ENCODE data around the gene RFX4.

The RFX4 gene

DNA sequence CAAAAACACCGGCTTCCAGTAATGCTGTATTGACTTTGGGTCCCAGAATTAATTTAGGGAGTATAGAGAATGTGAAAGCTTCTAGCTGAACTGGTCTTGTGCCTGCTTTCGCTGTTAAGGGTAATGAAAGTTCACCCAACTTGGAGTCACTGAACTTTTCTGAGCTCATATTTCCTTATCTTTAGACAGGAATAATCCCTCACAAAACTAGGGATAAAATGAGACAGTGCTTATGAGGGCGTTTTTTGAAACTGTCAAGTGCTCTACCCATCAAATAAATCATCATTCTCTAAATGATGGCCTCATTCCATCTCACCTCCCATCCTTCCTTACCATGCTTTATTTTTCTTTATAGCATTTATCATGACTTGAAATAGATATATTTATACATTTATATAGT, 74.7 kb downstream of the RFX4 start:
- H3K9me3 ChIP-seq (ENCODE audit: control insufficient read depth in 5 of 5, low read length in 5 of 5), result peaks cover 0 to 12% (median 7%) of the 10 kb centered on the region in 5 donors
- no peak overlapping the region for H3K27ac ChIP-seq (ENCODE audit: low read depth, low read length)
- H3K36me3 ChIP-seq (ENCODE audit: control insufficient read depth in 5 of 5, insufficient read depth in 5 of 5, low read length in 5 of 5), result no peaks in the 10 kb centered on the region
- no peaks in the 10 kb centered on the region for H3K27me3 ChIP-seq (ENCODE audit: control insufficient read depth in 5 of 5, insufficient read depth in 4 of 5, low read length in 5 of 5)
- no peak overlapping the region for H3K9ac ChIP-seq (ENCODE audit: low read length in 5 of 5)
- no peak overlapping the region for H3K4me3 ChIP-seq (ENCODE audit: low read depth in 1 of 5, low read length in 5 of 5)
- no peaks in the 10 kb centered on the region for H3K4me1 ChIP-seq (ENCODE audit: control insufficient read depth in 5 of 5, insufficient read depth in 5 of 5, low read length in 5 of 5)

DNA sequence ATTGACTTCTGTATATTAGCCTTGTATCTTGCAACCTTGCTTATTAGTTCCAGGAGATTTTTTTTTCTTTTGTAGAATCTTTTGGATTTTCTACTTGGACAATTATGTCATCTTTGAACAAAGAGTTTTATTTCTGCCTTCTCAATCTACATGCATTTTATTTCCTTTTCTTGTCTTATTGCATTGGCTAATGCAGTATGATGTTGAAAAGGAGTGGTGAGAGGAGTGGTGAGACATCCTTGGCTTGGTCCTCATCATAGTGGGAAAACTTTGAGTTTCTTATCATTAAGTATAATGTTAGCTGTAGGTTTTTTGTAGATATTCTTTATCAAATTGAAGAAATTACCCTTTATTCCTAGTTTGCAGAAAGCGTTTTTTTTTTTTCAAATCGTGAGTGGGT, 80.6 kb downstream of the RFX4 start:
- H3K9me3 ChIP-seq (ENCODE audit: control insufficient read depth in 5 of 5, low read length in 5 of 5), result peaks cover 8 to 23% (median 15%) of the 10 kb centered on the region in 5 donors
- H3K27me3 ChIP-seq (ENCODE audit: control insufficient read depth in 5 of 5, insufficient read depth in 4 of 5, low read length in 5 of 5), result no peaks in the 10 kb centered on the region
- H3K4me3 ChIP-seq (ENCODE audit: low read depth in 1 of 5, low read length in 5 of 5), result no peak overlapping the region
- no peak overlapping the region for H3K9ac ChIP-seq (ENCODE audit: low read length in 5 of 5)
- no peaks in the 10 kb centered on the region for H3K4me1 ChIP-seq (ENCODE audit: control insufficient read depth in 5 of 5, insufficient read depth in 5 of 5, low read length in 5 of 5)
- no peak overlapping the region for H3K27ac ChIP-seq (ENCODE audit: low read depth, low read length)
- no peaks in the 10 kb centered on the region for H3K36me3 ChIP-seq (ENCODE audit: control insufficient read depth in 5 of 5, insufficient read depth in 5 of 5, low read length in 5 of 5)

- H3K27me3 ChIP-seq (ENCODE audit: control insufficient read depth in 5 of 5, insufficient read depth in 4 of 5, low read length in 5 of 5), result peaks cover 0 to 4% (median 0%) of the 10 kb centered on the region in 5 donors
- no peaks in the 10 kb centered on the region for H3K36me3 ChIP-seq (ENCODE audit: control insufficient read depth in 5 of 5, insufficient read depth in 5 of 5, low read length in 5 of 5)
- no peak overlapping the region for H3K9ac ChIP-seq (ENCODE audit: low read length in 5 of 5)
- peaks cover 0 to 11% (median 5%) of the 10 kb centered on the region in 5 donors for H3K4me1 ChIP-seq (ENCODE audit: control insufficient read depth in 5 of 5, insufficient read depth in 5 of 5, low read length in 5 of 5)
- H3K27ac ChIP-seq (ENCODE audit: low read depth, low read length), result no peak overlapping the region
- peaks cover 0 to 4% (median 0%) of the 10 kb centered on the region in 5 donors for H3K9me3 ChIP-seq (ENCODE audit: control insufficient read depth in 5 of 5, low read length in 5 of 5)
- no peak overlapping the region for H3K4me3 ChIP-seq (ENCODE audit: low read depth in 1 of 5, low read length in 5 of 5)
Observed at GRCh38 chr12:106669216-106669615, 86.4 kb downstream of the RFX4 start.

GRCh38 chr12:106670131-106670530, 87.3 kb downstream of the RFX4 start:
- Histone ChIP-seq H3K4me3 (ENCODE audit: low read depth in 1 of 5, low read length in 5 of 5) (no peak overlapping the region), H3K4me1 (ENCODE audit: control insufficient read depth in 5 of 5, insufficient read depth in 5 of 5, low read length in 5 of 5) (peaks cover 0 to 11% (median 5%) of the 10 kb centered on the region in 5 donors), H3K9me3 (ENCODE audit: control insufficient read depth in 5 of 5, low read length in 5 of 5) (no peaks in the 10 kb centered on the region), H3K27ac (ENCODE audit: low read depth, low read length) (no peak overlapping the region), H3K36me3 (ENCODE audit: control insufficient read depth in 5 of 5, insufficient read depth in 5 of 5, low read length in 5 of 5) (no peaks in the 10 kb centered on the region), H3K9ac (ENCODE audit: low read length in 5 of 5) (no peak overlapping the region), H3K27me3 (ENCODE audit: control insufficient read depth in 5 of 5, insufficient read depth in 4 of 5, low read length in 5 of 5) (peaks cover 0 to 4% (median 0%) of the 10 kb centered on the region in 5 donors)

DNA sequence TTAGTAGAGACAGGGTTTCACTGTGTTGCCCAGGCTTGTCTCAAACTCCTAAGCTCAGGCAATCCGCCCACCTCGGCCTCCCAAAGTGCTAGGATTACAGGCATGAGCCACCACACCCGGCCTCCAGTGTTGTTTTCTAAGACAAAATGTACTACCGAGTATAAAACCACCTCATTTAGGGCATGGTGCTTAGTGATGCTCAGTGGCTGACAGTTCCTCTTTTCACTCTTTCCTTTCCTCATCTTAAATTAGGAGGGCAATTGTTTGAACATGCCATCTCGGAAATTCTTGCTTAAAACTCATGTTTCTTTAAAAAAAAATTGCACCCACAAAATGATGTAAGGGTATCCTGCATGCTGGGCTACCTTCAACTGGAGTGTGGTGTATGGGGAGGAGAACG, 89.0 kb downstream of the RFX4 start:
- Histone ChIP-seq H3K9me3 (ENCODE audit: control insufficient read depth in 5 of 5, low read length in 5 of 5) (no peaks in the 10 kb centered on the region), H3K4me1 (ENCODE audit: control insufficient read depth in 5 of 5, insufficient read depth in 5 of 5, low read length in 5 of 5) (peaks cover 0 to 11% (median 5%) of the 10 kb centered on the region in 5 donors), H3K27me3 (ENCODE audit: control insufficient read depth in 5 of 5, insufficient read depth in 4 of 5, low read length in 5 of 5) (peaks cover 0 to 4% (median 0%) of the 10 kb centered on the region in 5 donors), H3K9ac (ENCODE audit: low read length in 5 of 5) (no peak overlapping the region), H3K27ac (ENCODE audit: low read depth, low read length) (no peak overlapping the region), H3K36me3 (ENCODE audit: control insufficient read depth in 5 of 5, insufficient read depth in 5 of 5, low read length in 5 of 5) (no peaks in the 10 kb centered on the region), H3K4me3 (ENCODE audit: low read depth in 1 of 5, low read length in 5 of 5) (no peak overlapping the region)

- Histone ChIP-seq H3K4me3 (ENCODE audit: low read depth in 1 of 5, low read length in 5 of 5) (no peak overlapping the region), H3K9ac (ENCODE audit: low read length in 5 of 5) (no peak overlapping the region), H3K27me3 (ENCODE audit: control insufficient read depth in 5 of 5, insufficient read depth in 4 of 5, low read length in 5 of 5) (peaks cover 0 to 4% (median 0%) of the 10 kb centered on the region in 5 donors), H3K27ac (ENCODE audit: low read depth, low read length) (no peak overlapping the region), H3K36me3 (ENCODE audit: control insufficient read depth in 5 of 5, insufficient read depth in 5 of 5, low read length in 5 of 5) (no peaks in the 10 kb centered on the region), H3K4me1 (ENCODE audit: control insufficient read depth in 5 of 5, insufficient read depth in 5 of 5, low read length in 5 of 5) (peaks cover 0 to 11% (median 5%) of the 10 kb centered on the region in 5 donors), H3K9me3 (ENCODE audit: control insufficient read depth in 5 of 5, low read length in 5 of 5) (no peaks in the 10 kb centered on the region)
Observed at GRCh38 chr12:106672314-106673025, 89.7 kb downstream of the RFX4 start.

DNA sequence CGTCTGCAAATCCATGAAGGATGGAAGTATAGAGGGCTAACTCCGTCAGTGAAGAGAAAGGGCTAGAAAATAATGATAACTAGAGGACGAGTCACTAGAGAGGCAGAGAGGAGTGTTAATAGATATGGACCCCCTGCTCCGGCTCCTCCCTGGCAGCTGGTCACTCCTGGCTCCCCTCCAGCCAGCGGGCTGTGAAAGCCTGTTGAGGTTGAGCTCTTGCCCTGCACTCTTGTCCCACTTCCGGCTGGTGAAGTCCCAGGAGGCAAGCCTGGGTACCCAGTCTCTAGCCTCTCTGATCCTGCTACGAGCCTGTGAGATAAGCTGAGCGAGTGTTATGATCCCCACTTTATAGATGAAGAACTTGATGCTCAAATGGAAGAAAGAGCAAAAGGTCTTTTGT, 90.3 kb downstream of the RFX4 start:
- peaks cover 0 to 4% (median 0%) of the 10 kb centered on the region in 5 donors for H3K27me3 ChIP-seq (ENCODE audit: control insufficient read depth in 5 of 5, insufficient read depth in 4 of 5, low read length in 5 of 5)
- no peak overlapping the region for H3K27ac ChIP-seq (ENCODE audit: low read depth, low read length)
- peaks cover 0 to 11% (median 5%) of the 10 kb centered on the region in 5 donors for H3K4me1 ChIP-seq (ENCODE audit: control insufficient read depth in 5 of 5, insufficient read depth in 5 of 5, low read length in 5 of 5)
- no peak overlapping the region for H3K4me3 ChIP-seq (ENCODE audit: low read depth in 1 of 5, low read length in 5 of 5)
- no peaks in the 10 kb centered on the region for H3K9me3 ChIP-seq (ENCODE audit: control insufficient read depth in 5 of 5, low read length in 5 of 5)
- no peak overlapping the region for H3K9ac ChIP-seq (ENCODE audit: low read length in 5 of 5)
- no peaks in the 10 kb centered on the region for H3K36me3 ChIP-seq (ENCODE audit: control insufficient read depth in 5 of 5, insufficient read depth in 5 of 5, low read length in 5 of 5)

DNA sequence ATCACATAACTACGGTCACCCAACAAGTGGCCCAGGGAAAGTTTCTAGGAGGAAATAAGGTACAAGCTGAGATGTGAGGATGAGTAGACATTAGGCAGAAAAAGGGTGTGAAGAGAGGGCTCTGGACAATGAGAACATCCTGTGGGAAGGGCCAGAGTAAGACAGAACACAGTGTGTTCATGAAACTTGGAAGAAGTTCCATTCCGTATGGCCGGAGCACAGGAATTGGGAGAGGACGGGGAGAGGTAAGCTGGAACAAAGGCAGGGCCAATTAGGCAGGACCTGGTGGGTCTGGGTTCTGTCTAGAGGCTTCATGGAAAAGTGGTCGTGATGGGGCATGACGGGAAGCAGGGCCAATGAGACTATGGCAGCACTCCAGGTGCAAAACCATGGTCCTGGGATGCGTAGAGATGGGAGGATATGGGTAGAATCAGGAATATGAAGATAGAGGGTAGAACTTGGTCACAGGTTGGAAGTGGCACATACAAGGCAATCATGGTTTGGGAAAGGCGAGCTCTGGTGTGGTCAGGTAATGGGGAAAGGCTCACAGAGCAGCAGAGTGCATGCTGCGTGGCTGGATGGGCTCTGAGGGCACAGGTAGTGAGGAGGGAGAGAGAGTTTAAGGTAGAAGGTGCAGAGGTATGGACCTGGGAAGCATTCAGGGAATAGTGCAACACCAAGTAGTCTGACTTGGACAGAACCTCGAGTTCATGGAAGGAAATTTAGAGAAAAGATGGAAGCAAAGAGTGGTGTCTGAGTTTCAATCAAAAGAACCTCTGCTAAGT, 93.0 kb downstream of the RFX4 start:
- Histone ChIP-seq H3K9ac (ENCODE audit: low read length in 5 of 5) (no peak overlapping the region), H3K27ac (ENCODE audit: low read depth, low read length) (no peak overlapping the region), H3K4me3 (ENCODE audit: low read depth in 1 of 5, low read length in 5 of 5) (no peak overlapping the region), H3K36me3 (ENCODE audit: control insufficient read depth in 5 of 5, insufficient read depth in 5 of 5, low read length in 5 of 5) (no peaks in the 10 kb centered on the region), H3K9me3 (ENCODE audit: control insufficient read depth in 5 of 5, low read length in 5 of 5) (no peaks in the 10 kb centered on the region), H3K27me3 (ENCODE audit: control insufficient read depth in 5 of 5, insufficient read depth in 4 of 5, low read length in 5 of 5) (peaks cover 0 to 4% (median 0%) of the 10 kb centered on the region in 5 donors), H3K4me1 (ENCODE audit: control insufficient read depth in 5 of 5, insufficient read depth in 5 of 5, low read length in 5 of 5) (peaks cover 0 to 11% (median 5%) of the 10 kb centered on the region in 5 donors)

DNA sequence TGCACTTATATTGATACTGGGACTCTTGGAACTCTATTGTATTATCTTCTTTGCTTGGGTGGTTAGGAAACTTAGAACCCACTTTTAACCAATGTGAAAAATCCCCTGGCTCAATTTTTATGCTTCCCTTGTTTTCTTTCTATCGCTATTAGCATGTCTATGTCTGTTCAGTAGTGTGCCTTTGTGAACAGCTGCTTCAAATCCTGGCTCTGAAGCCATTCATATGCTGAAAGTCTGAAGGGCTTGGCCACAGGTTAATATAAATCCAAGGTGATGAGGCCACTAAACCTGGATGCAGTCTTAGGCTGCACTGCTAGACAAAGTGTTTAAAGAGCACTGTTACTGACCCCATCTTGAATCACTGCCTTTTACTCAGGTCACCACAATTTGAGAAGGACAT, 96.8 kb downstream of the RFX4 start:
- H3K4me3 ChIP-seq (ENCODE audit: low read depth in 1 of 5, low read length in 5 of 5), result no peak overlapping the region

DNA sequence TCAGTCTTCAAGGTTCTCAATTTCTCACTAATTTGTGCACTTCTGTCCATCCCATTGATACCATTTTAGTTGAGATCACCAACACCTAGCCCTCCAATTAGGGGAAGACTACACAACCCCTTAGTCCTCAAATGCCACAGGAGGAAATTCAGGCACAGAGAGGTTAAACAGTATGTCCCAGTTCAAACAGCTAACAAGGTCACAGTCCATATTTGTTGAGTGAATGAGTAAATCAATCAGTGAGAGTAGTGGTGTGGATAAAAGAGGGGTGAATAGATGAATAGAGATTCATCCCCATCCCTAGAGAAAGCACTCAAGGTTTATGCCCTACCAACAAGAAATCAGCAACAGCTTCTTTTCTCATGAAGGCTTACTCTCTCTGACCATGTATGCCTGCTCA, 97.5 kb downstream of the RFX4 start:
- H3K9ac ChIP-seq (ENCODE audit: low read length in 5 of 5), result no peak overlapping the region
- H3K27ac ChIP-seq (ENCODE audit: low read depth, low read length), result no peak overlapping the region
- no peaks in the 10 kb centered on the region for H3K4me1 ChIP-seq (ENCODE audit: control insufficient read depth in 5 of 5, insufficient read depth in 5 of 5, low read length in 5 of 5)
- no peak overlapping the region for H3K4me3 ChIP-seq (ENCODE audit: low read depth in 1 of 5, low read length in 5 of 5)
- H3K36me3 ChIP-seq (ENCODE audit: control insufficient read depth in 5 of 5, insufficient read depth in 5 of 5, low read length in 5 of 5), result no peaks in the 10 kb centered on the region
- no peaks in the 10 kb centered on the region for H3K9me3 ChIP-seq (ENCODE audit: control insufficient read depth in 5 of 5, low read length in 5 of 5)
- no peaks in the 10 kb centered on the region for H3K27me3 ChIP-seq (ENCODE audit: control insufficient read depth in 5 of 5, insufficient read depth in 4 of 5, low read length in 5 of 5)

More for the DNA sequence above, 96.8 kb downstream of the RFX4 start:
- peaks cover 0 to 2% (median 0%) of the 10 kb centered on the region in 5 donors for H3K27me3 ChIP-seq (ENCODE audit: control insufficient read depth in 5 of 5, insufficient read depth in 4 of 5, low read length in 5 of 5)
- H3K4me1 ChIP-seq (ENCODE audit: control insufficient read depth in 5 of 5, insufficient read depth in 5 of 5, low read length in 5 of 5), result no peaks in the 10 kb centered on the region
- no peak overlapping the region for H3K27ac ChIP-seq (ENCODE audit: low read depth, low read length)
- H3K9me3 ChIP-seq (ENCODE audit: control insufficient read depth in 5 of 5, low read length in 5 of 5), result no peaks in the 10 kb centered on the region
- H3K36me3 ChIP-seq (ENCODE audit: control insufficient read depth in 5 of 5, insufficient read depth in 5 of 5, low read length in 5 of 5), result no peaks in the 10 kb centered on the region
- H3K9ac ChIP-seq (ENCODE audit: low read length in 5 of 5), result no peak overlapping the region

Measured in subcutaneous abdominal adipose tissue (tissue), 5 donors.